ENCODE data around the gene CHRNA5.

The CHRNA5 gene

DNA sequence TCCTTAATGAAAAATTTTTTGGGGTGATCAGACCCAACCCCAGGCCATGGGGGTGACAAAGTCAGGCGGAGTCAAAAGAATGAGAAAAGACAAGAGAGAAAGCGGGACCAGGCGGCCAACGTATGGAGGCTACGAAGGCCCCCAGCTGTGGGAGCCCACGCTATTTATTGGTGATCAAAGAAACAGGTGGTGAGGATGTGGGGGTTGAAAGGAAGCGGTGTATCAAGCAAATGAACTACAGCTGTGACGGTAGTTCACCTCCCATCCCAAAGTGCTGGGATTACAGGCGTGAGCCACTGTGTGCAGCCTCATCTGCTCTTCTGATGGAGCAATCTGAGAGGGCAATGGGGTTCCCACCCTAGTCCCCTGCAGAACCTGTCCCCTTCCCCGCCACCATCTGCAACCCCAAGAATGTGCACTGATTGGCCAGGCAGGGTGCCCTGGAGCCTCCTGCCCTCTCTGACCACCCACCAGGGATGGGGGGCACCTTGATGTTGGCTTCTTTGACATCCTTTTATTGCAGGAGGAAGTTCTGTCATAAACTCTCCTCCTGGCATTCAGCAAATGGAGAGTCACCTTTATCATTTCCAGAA is 56.6 kb downstream of the CHRNA5 start:
- no peak for TF ChIP-seq SIN3A (IDR thresholded peaks at IDR 0.05; ENCODE audit: borderline replicate concordance, insufficient read depth, low read length)

DNA sequence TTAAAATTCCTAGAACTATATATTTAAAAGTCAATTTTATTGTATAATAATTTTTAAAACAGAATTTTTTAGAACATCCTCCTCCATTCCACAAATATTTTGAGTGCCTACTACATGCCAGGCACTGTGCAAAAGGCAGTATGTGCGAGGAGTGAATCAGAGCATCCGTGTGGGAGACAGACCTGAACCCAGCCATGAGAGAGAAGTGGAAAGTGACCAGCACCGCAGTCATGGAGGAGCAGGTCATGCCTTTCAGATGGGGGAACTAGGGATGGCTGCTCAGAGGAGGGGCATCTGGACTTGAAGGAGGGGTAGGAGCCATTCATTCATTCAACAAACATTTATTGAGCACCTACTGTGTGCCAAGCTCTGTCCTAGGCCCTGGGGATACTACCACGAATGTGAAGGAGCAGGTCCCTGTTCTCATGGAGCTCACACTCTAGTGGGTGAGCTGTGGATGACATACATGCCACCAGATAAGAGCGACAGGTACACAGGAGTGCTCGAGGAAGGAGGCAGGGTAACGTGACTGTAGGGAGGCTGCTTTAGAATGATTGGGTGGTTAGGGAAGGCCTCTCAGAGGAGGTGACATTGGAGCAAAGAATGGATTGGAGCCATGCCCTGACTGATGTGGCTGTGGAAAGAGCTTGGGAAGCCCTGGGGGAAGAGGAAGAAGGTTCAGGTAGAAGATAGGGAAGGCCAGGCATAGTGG is 58.6 kb downstream of the CHRNA5 start:
- TF ChIP-seq SIN3A (IDR thresholded peaks at IDR 0.05; ENCODE audit: borderline replicate concordance, insufficient read depth, low read length), result no peak
- no peak for TF ChIP-seq TAF1 (IDR thresholded peaks at IDR 0.05; ENCODE audit: borderline replicate concordance, insufficient read depth, low read length)
- TF ChIP-seq FOXP2 (optimal IDR thresholded peaks at IDR 0.05; ENCODE audit: borderline replicate concordance, extremely low read depth, extremely low read length, insufficient read depth), result no peak
- TF ChIP-seq, protein P1, sequence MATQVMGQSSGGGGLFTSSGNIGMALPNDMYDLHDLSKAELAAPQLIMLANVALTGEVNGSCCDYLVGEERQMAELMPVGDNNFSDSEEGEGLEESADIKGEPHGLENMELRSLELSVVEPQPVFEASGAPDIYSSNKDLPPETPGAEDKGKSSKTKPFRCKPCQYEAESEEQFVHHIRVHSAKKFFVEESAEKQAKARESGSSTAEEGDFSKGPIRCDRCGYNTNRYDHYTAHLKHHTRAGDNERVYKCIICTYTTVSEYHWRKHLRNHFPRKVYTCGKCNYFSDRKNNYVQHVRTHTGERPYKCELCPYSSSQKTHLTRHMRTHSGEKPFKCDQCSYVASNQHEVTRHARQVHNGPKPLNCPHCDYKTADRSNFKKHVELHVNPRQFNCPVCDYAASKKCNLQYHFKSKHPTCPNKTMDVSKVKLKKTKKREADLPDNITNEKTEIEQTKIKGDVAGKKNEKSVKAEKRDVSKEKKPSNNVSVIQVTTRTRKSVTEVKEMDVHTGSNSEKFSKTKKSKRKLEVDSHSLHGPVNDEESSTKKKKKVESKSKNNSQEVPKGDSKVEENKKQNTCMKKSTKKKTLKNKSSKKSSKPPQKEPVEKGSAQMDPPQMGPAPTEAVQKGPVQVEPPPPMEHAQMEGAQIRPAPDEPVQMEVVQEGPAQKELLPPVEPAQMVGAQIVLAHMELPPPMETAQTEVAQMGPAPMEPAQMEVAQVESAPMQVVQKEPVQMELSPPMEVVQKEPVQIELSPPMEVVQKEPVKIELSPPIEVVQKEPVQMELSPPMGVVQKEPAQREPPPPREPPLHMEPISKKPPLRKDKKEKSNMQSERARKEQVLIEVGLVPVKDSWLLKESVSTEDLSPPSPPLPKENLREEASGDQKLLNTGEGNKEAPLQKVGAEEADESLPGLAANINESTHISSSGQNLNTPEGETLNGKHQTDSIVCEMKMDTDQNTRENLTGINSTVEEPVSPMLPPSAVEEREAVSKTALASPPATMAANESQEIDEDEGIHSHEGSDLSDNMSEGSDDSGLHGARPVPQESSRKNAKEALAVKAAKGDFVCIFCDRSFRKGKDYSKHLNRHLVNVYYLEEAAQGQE (IDR thresholded peaks at IDR 0.05; ENCODE audit: insufficient read depth in 1 of 2, low read depth in 2 of 2, low read length in 2 of 2), result no peak
- no peak for TF ChIP-seq POLR2AphosphoS5 (IDR thresholded peaks at IDR 0.05; ENCODE audit: low read depth, low read length)

DNA sequence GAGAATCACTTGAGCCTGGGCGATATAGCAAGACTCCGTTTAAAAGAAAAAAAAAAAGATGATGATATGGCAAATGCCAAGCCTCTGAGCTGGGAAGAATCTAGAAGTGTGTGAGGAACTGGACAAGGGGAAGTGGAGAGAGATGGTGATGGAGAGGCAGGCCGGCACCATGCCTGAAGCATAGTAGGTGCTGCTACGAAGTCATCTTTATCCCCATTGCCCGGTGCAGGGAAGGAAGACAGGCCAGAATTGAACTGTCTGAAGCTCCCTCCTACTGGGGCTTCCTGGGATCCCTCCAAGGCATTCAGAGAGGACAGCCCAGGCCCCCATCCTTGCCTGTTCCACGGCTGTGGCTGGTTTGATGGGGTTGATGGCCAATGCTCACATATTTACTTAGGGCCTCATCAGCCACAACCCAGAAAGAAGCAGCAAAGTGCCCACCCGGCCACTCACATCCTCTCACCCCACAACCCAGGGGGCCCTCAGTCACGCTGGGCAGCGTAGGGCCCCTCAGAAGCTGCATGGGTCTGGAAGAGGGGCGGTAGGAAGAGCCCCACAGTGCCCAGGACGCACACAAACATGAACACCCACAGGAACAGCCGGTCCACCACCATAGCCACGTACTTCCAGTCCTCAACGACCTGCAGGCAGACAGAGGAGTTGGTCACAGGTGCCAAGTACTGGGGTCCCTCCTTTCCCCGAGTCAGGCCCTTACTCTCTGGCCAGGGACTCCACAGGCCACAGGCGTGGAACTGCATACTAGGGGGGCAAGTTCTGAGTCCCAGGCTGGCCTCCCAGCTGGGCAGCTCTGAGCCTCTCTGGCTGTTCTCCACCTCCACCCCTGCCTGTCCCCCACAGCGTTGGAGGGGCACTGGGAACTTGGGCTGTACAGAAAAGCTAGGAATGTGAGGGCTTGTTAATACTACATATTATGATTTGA is 59.6 kb downstream of the CHRNA5 start:
- TF ChIP-seq, protein P1 (IDR thresholded peaks at IDR 0.05; ENCODE audit: insufficient read depth in 1 of 2, low read depth in 2 of 2, low read length in 2 of 2), result no peak
- TF ChIP-seq FOXP2 (optimal IDR thresholded peaks at IDR 0.05; ENCODE audit: borderline replicate concordance, extremely low read depth, extremely low read length, insufficient read depth) (no peak), TAF1 (IDR thresholded peaks at IDR 0.05; ENCODE audit: borderline replicate concordance, insufficient read depth, low read length) (no peak), SIN3A (IDR thresholded peaks at IDR 0.05; ENCODE audit: borderline replicate concordance, insufficient read depth, low read length) (no peak), POLR2AphosphoS5 (IDR thresholded peaks at IDR 0.05; ENCODE audit: low read depth, low read length) (no peak)

DNA sequence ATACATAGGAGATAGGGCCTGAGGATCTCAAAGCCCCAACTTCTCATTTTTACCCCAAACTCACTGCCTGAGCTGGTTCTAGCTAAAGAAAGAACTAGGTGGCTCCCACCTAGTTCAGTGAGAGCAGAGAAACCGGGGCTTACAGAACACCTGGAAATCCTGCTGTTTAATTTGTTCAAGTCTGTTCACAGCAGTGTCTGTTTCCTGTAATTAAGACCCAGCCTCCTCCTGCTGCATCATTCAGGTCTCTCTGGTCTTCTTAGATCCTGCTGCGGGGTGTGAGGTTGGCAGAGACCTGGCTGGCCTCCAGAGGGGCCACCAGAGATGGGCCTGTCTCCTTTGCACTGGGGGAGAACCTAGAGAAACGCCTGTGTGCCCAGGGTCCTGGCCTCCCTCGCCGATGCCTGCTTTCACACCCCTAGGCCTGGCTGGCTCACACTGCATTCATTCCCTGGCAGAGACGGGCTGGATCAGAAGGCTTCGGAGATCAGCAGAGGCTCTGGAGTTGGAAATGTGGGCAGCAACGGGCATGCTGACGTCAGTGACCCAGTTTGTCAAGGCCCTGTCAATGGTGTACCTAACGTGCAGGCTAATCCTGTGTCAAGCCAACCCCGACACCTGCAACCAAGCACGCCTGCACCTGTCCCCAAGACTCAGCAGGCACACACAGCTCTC is 60.4 kb downstream of the CHRNA5 start:
- TF ChIP-seq TAF1 (IDR thresholded peaks at IDR 0.05; ENCODE audit: borderline replicate concordance, insufficient read depth, low read length) (no peak), POLR2AphosphoS5 (IDR thresholded peaks at IDR 0.05; ENCODE audit: low read depth, low read length) (no peak), FOXP2 (optimal IDR thresholded peaks at IDR 0.05; ENCODE audit: borderline replicate concordance, extremely low read depth, extremely low read length, insufficient read depth) (no peak), SIN3A (IDR thresholded peaks at IDR 0.05; ENCODE audit: borderline replicate concordance, insufficient read depth, low read length) (no peak)
- TF ChIP-seq, protein P1 (IDR thresholded peaks at IDR 0.05; ENCODE audit: insufficient read depth in 1 of 2, low read depth in 2 of 2, low read length in 2 of 2), result no peak

DNA sequence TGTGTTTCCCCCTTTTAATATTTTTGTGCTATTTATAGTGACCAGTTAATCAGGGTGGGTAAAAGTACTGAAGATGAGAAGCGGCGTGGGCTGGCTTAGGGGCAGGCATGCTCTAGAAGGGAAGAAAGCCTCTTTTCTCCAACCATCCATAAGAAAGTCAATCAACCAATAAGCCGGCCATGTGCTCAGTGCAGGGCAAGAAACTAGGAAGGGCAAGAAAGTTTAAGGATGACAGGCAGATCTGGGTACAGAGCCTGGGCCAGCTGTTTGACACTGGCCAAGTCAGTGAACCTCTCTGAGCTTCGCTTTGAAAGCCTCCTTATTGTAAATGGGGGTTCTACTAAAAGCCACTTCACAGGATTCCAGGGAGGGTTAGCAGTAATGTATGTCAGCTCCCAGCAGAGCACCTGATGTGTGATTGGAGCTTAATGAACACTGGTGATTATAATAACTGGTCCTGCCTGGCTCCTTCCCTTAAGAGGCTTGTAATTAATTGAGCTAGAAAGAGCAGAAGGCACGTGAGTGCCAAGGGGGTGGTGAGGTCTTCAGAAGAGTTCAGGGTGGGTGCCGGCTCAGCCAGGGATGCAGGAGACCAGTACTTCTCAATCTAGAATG is 61.2 kb downstream of the CHRNA5 start:
- TF ChIP-seq SIN3A (IDR thresholded peaks at IDR 0.05; ENCODE audit: borderline replicate concordance, insufficient read depth, low read length) (no peak), POLR2AphosphoS5 (IDR thresholded peaks at IDR 0.05; ENCODE audit: low read depth, low read length) (no peak), FOXP2 (optimal IDR thresholded peaks at IDR 0.05; ENCODE audit: borderline replicate concordance, extremely low read depth, extremely low read length, insufficient read depth) (no peak), TAF1 (IDR thresholded peaks at IDR 0.05; ENCODE audit: borderline replicate concordance, insufficient read depth, low read length) (no peak)
